Osteoblast (primary cell): ENCODE measurements around the gene LILRA2. TPM values are rescaled to one million over a fixed set of nuclear protein-coding genes. Genes with fewer than 3 reads are reported as not detected.

Source experiments
- DNase-seq: peaks from one replicate; pipeline ENCODE4 v3.0.0; 2011; ENCODE audit warnings: low spot score, mixed read lengths; ENCODE audit not compliant: insufficient read length; ENCODE audit errors: missing footprints
- H2AFZ ChIP-seq: 2 replicates; pipeline ENCODE4 v1.6.0; 2011; ENCODE audit warnings: mild to moderate bottlenecking, low read length
- H3K27ac ChIP-seq: 2 replicates; pipeline ENCODE4 v1.5.1; 2011; ENCODE audit warnings: mild to moderate bottlenecking, low read depth, low read length, moderate library complexity
- H3K27me3 ChIP-seq: 2 replicates; pipeline ENCODE4 v1.6.0; 2012; ENCODE audit warnings: mild to moderate bottlenecking, control low read depth, inconsistent platforms, low read length, moderate library complexity; ENCODE audit not compliant: insufficient read depth
- H3K36me3 ChIP-seq: 2 replicates; pipeline ENCODE4 v1.5.1; 2011; ENCODE audit warnings: mild to moderate bottlenecking, low read length, control low read depth, moderate library complexity; ENCODE audit not compliant: insufficient read depth
- H3K4me1 ChIP-seq: 2 replicates; pipeline ENCODE4 v1.5.1; 2011; ENCODE audit warnings: mild to moderate bottlenecking, low read length, control low read depth, moderate library complexity; ENCODE audit not compliant: insufficient read depth
- H3K4me2 ChIP-seq: 2 replicates; pipeline ENCODE4 v1.6.0; 2011; ENCODE audit warnings: mild to moderate bottlenecking, low read length; ENCODE audit not compliant: insufficient read depth
- H3K4me3 ChIP-seq: fragments of 200-600 bp; sonication (generic); 3 replicates; pipeline ENCODE4 v1.5.1; 2012; ENCODE audit warnings: mild to moderate bottlenecking, low read length, inconsistent platforms; ENCODE audit not compliant: insufficient read depth
- H3K79me2 ChIP-seq: 2 replicates; pipeline ENCODE4 v1.6.0; 2012; ENCODE audit warnings: mild to moderate bottlenecking, low read length, control low read depth, inconsistent platforms; ENCODE audit not compliant: insufficient read depth
- H3K9me3 ChIP-seq: 2 replicates; pipeline ENCODE4 v1.5.1; 2011; ENCODE audit warnings: low read depth, low read length, control low read depth
- H4K20me1 ChIP-seq: 2 replicates; pipeline ENCODE4 v1.6.0; 2012; ENCODE audit warnings: mild to moderate bottlenecking, low read length, control low read depth; ENCODE audit not compliant: insufficient read depth
- CTCF ChIP-seq: IDR thresholded peaks from 2 replicates; pipeline ENCODE4 v1.5.1; 2011; ENCODE audit warnings: mild to moderate bottlenecking, low read depth, low read length, moderate library complexity; ENCODE audit errors: extremely low read depth
- total RNA-seq: library from RNA; depleted of rRNA; stranded (reverse); fragments of >200 nt; gene quantifications from 2 replicates; pipeline ENCODE4 v1.2.3, GENCODE V29; 2012

LILRA2 gene
- total RNA-seq, 1 donor, result not detected

DNA sequence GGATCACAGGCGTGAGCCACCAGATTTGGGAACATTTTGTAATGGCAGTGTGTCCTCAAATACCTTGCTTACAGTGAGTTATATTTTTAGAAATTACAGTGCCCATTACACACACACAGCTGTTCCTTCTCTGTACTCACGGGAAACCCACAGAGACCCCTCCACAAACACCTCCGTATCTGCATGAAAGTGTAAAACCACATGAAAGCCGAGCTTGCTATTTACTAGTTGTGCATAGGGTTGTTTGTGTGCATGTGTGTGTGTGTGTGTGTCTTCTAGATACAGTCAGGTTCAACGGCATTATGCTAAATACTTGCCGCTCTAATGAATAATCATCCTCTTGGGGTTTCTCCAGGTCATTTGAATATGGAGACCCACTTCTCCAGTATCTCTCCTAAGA, 22.3 kb upstream of the LILRA2 start:
- no peak for DNase-seq
- Histone ChIP-seq H4K20me1 (no peaks in the 10 kb centered on the region), H3K4me3 (no peak overlapping the region), H2AFZ (no peak overlapping the region), H3K27me3 (no peaks in the 10 kb centered on the region), H3K9me3 (no peaks in the 10 kb centered on the region), H3K79me2 (no peaks in the 10 kb centered on the region), H3K4me1 (no peaks in the 10 kb centered on the region), H3K36me3 (no peaks in the 10 kb centered on the region), H3K27ac (no peak overlapping the region), H3K4me2 (no peak overlapping the region)
- no peak for TF ChIP-seq CTCF

GRCh38 chr19:54551950-54552912, 21.4 kb upstream of the LILRA2 start:
- TF ChIP-seq CTCF, result no peak
- H3K79me2 ChIP-seq, result no peaks in the 10 kb centered on the region
- no peaks in the 10 kb centered on the region for H3K27me3 ChIP-seq
- H3K4me3 ChIP-seq, result no peak overlapping the region
- H3K36me3 ChIP-seq, result no peaks in the 10 kb centered on the region
- no peaks in the 10 kb centered on the region for H4K20me1 ChIP-seq
- no peak overlapping the region for H3K4me2 ChIP-seq
- no peak overlapping the region for H3K27ac ChIP-seq
- no peak overlapping the region for H2AFZ ChIP-seq
- no peaks in the 10 kb centered on the region for H3K9me3 ChIP-seq
- no peak for DNase-seq
- H3K4me1 ChIP-seq, result no peaks in the 10 kb centered on the region

DNA sequence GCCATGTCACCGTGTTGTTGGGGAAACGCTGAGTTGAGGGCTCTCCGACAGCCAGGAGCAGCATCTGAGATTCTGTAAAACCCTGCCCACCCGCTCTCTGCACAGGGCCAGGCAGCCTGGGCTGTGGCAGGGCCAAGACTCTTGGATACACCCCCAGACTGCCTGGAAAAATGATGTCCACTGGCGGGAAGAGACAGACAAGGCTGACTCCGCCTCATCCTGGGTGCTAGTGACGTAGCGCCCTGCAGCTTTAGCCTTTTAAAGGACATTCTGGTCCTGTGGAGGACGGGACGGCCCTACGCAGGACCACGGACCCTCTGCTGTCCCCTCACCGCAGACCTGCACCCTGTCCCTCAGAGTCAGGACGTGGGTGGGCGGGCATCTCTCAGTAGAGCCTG, 20.7 kb upstream of the LILRA2 start:
- no peaks in the 10 kb centered on the region for H3K36me3 ChIP-seq
- H3K27ac ChIP-seq, result no peak overlapping the region
- H3K79me2 ChIP-seq, result no peaks in the 10 kb centered on the region
- H3K27me3 ChIP-seq, result no peaks in the 10 kb centered on the region
- H2AFZ ChIP-seq, result no peak overlapping the region
- no peak overlapping the region for H3K4me2 ChIP-seq
- DNase-seq, result no peak
- no peaks in the 10 kb centered on the region for H3K4me1 ChIP-seq
- H3K4me3 ChIP-seq, result no peak overlapping the region
- H4K20me1 ChIP-seq, result no peaks in the 10 kb centered on the region
- no peak for TF ChIP-seq CTCF
- H3K9me3 ChIP-seq, result no peaks in the 10 kb centered on the region

GRCh38 chr19:54554006-54554405, 19.6 kb upstream of the LILRA2 start:
- Histone ChIP-seq H3K9me3 (no peaks in the 10 kb centered on the region), H3K27ac (no peak overlapping the region)

More at GRCh38 chr19:54554006-54554405, 19.6 kb upstream of the LILRA2 start:
- no peak for DNase-seq
- Histone ChIP-seq H3K79me2 (no peaks in the 10 kb centered on the region), H2AFZ (no peak overlapping the region), H3K4me3 (no peak overlapping the region), H3K4me2 (no peak overlapping the region), H3K27me3 (no peaks in the 10 kb centered on the region), H3K4me1 (no peaks in the 10 kb centered on the region), H3K36me3 (no peaks in the 10 kb centered on the region), H4K20me1 (no peaks in the 10 kb centered on the region)
- no peak for TF ChIP-seq CTCF
